Activated T-cell treated with anti-CD3 and anti-CD28 coated beads, Interleukin-2, amount 50 U/mL, for 24 hours (primary cell): ENCODE results near the gene PRR33.

Source experiments
- DNase-seq: peaks from one replicate; pipeline ENCODE4 v3.0.0-alpha.2; 2020
- H3K27ac Mint-ChIP-seq: 2 replicates; pipeline ENCODE4 v1.8.0; 2020; ENCODE audit warnings: mild to moderate bottlenecking, mixed read lengths
- H3K27me3 Mint-ChIP-seq: 2 replicates; pipeline ENCODE4 v1.8.0; 2020; ENCODE audit warnings: mixed read lengths
- H3K36me3 Mint-ChIP-seq: 2 replicates; pipeline ENCODE4 v1.8.0; 2020; ENCODE audit warnings: low read depth, mixed read lengths
- H3K4me1 Mint-ChIP-seq: 2 replicates; pipeline ENCODE4 v1.8.0; 2020; ENCODE audit warnings: low read depth, mixed read lengths
- H3K4me3 Mint-ChIP-seq: 2 replicates; pipeline ENCODE4 v1.8.0; 2020; ENCODE audit warnings: mild to moderate bottlenecking, moderate library complexity, mixed read lengths
- H3K9me3 Mint-ChIP-seq: 2 replicates; pipeline ENCODE4 v1.8.0; 2020; ENCODE audit warnings: mixed read lengths

The PRR33 gene

DNA sequence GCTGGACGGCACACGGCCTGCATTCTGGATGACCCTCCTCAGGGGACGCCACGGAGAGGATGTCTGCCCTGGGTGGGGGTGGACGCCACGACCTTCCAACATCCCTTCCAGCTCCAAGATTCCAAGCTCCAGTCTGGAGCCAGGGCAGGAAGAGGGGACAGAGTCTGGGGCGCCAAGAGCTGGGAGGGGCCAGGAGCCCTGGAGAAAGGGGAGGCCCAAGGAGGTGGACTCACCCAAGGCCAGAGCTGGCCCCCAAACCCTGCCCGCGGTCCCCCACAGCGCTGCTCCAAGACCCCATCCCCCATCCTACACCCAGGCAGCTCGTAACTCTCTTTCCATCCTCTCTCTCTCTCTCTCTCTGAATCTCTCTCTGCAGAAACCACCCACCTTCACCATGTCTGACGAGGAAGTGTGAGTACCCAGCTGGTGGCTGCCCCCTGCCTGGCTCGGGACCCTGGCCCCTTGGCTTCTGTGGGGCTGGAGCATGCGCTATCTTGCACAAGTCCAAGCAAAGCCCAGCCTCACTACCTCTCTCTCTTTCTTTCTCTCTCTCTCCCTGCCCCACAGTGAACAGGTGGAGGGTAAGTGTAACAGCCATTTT is 30.9 kb upstream of the PRR33 start:
- Mint-ChIP-seq H3K9me3 (no peaks in the 10 kb centered on the region), H3K27me3 (no peaks in the 10 kb centered on the region), H3K4me1 (peaks cover 2% of the 10 kb centered on the region), H3K36me3 (no peaks in the 10 kb centered on the region), H3K4me3 (no peak overlapping the region), H3K27ac (no peak overlapping the region)
- no peak for DNase-seq

DNA sequence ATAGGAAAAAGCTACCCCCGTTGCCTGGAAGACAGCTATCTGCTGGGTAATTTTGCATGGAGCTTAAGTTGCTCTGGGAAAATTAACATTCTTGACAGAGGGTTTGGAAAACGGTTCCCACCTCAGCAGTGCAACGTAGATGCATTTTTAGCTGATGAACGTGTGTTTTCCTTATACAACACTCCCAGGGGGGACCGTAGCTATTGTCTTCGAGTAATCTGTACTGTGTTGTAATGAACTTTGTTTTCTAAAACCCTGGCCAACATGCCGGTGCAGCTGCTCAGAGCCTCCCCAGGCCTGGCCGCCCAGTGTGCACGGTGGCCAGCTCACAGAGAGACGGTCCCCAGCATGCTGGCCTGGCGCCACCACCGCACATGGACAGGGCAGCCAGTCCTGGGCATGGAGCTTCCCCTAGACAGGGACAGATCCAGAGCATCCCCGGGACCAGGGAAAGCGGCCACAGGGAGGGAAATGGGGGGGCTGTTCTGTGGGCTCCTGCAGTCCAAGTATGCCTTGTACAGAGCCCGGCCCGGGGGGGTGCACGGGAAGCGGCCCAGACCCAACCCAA is 30.0 kb upstream of the PRR33 start:
- Mint-ChIP-seq H3K4me3 (no peak overlapping the region), H3K36me3 (no peaks in the 10 kb centered on the region)

DNA sequence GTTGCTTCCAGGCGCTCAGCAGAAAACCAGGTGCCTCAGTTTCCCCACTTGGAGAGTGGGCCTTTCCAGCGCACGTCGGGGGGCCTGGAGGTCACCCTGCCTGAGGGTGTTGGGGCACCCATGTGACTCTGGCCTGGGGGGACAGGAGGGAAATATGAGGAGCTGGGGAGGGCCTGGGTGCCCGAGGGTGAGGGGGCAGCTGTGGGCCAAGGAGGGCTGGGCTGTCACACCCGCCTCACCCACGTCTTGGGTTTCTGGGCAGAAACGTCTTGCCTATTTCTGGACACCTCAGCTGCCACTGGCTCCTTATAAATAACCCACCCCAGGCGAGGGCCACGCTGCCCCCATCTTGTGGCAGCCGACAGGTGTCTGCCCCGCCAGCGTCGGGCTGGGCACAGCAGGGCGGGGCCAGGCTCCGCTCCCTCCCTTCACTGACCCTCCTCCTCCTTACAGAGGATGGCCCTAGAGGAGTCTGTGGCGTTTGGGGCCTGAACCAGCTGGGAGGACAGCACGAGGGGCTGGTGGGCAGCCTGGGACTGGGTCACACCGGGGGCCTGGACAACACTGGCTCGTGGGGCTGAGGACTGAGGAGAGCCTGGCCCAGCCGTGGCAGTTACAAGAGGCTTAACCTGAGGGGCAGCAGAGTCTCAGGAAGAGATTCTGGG is 29.3 kb upstream of the PRR33 start:
- Mint-ChIP-seq H3K27me3 (no peaks in the 10 kb centered on the region), H3K4me1 (peaks cover 5% of the 10 kb centered on the region), H3K4me3 (no peak overlapping the region), H3K9me3 (no peaks in the 10 kb centered on the region), H3K27ac (no peak overlapping the region), H3K36me3 (no peaks in the 10 kb centered on the region)
- DNase-seq: no peak

More for the DNA sequence above, 30.0 kb upstream of the PRR33 start:
- Mint-ChIP-seq H3K27me3 (no peaks in the 10 kb centered on the region), H3K27ac (no peak overlapping the region), H3K4me1 (peaks cover 2% of the 10 kb centered on the region), H3K9me3 (no peaks in the 10 kb centered on the region)
- DNase-seq: no peak

DNA sequence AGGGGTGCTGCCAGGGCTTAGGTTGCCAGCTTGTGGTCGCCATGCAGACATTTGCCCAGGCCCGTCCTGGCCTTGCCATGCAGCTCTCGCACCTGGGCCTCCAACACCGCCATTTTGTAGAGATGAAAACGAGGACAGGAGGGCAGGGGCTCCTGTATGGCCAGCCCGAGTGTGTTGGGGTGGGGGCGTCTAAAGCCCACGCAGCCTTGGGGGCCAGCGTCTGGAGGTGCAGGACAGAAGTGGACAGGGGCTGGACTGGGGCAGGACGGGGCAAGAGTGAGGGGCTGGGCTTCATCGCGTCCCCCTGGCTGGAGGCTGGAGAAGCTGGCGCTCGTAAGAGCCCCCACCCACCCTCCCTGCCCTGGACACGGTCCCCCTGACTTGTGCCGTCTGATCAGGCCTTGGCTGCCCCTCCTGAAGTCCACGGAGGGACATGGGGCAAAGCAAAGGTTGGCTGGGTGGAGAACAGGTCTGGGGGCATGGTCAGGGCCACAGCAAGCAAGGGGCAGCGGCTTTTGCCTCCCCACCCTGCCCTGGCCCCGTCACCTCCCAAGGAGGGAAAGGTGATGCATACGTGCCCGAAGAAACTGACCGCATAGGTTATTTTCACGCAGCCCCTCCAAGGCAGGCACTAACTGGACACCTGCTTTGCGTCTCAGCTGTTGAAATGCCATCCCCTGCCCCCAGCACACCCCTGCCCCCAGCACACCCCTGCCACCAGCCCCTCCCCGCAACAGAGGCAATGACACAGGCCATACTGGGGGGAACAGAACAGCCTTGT is 28.6 kb upstream of the PRR33 start:
- H3K27ac Mint-ChIP-seq: no peak overlapping the region
- no peaks in the 10 kb centered on the region for H3K36me3 Mint-ChIP-seq
- peaks cover 9% of the 10 kb centered on the region for H3K4me1 Mint-ChIP-seq
- no peaks in the 10 kb centered on the region for H3K9me3 Mint-ChIP-seq
- no peak for DNase-seq
- no peaks in the 10 kb centered on the region for H3K27me3 Mint-ChIP-seq
- H3K4me3 Mint-ChIP-seq: no peak overlapping the region

DNA sequence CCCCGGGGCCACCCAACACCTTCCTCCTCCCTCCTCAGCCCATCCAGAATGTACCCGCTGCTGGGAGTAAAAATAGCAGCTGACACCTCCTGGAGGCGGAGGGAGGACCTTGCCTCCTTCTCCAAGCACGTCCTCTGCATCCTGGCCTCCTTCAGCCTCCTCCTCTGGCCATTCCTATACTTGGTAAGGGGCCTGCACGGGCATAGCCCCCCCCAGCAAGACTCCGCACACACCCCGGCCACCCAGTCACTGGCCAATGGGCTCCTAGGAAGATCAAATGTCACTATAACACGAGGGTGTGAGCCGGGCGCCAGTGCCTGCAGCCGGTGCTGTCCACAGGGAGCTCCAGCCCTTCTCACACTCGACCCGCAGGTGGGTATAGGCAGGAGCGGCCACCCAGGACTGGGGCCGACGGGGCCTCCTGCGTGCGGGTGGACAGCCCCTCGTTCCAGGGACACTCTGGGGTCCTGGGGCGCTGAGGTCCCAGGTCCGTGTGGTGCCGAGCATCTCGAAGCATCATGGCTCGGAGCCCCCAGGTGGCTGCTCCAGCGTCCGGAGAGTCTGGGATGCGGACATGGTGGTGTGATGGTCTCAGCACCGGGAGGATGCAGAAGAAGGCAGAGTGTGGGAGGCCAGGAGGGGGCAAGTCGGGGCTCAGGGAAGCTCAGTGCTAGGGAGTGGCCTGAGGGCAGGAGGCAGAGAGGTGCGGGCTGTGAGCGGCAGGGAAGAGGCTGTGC is 27.9 kb upstream of the PRR33 start, which contains the start of gene TNNT3:
TNNT3 (plus strand) TSS at position 313 of the 737 bp plus-strand sequence. CDS start 3,172 bp downstream, outside the sequence.
- H3K27me3 Mint-ChIP-seq: peaks cover 7% of the 10 kb centered on the region
- no peak for DNase-seq
- H3K4me3 Mint-ChIP-seq: no peak within 1 kb of the TSS
- no peak within 1 kb of the TSS for H3K27ac Mint-ChIP-seq
- peaks cover 11% of the 10 kb centered on the region for H3K4me1 Mint-ChIP-seq
- no peaks in the 10 kb centered on the region for H3K36me3 Mint-ChIP-seq
- no peaks in the 10 kb centered on the region for H3K9me3 Mint-ChIP-seq

DNA sequence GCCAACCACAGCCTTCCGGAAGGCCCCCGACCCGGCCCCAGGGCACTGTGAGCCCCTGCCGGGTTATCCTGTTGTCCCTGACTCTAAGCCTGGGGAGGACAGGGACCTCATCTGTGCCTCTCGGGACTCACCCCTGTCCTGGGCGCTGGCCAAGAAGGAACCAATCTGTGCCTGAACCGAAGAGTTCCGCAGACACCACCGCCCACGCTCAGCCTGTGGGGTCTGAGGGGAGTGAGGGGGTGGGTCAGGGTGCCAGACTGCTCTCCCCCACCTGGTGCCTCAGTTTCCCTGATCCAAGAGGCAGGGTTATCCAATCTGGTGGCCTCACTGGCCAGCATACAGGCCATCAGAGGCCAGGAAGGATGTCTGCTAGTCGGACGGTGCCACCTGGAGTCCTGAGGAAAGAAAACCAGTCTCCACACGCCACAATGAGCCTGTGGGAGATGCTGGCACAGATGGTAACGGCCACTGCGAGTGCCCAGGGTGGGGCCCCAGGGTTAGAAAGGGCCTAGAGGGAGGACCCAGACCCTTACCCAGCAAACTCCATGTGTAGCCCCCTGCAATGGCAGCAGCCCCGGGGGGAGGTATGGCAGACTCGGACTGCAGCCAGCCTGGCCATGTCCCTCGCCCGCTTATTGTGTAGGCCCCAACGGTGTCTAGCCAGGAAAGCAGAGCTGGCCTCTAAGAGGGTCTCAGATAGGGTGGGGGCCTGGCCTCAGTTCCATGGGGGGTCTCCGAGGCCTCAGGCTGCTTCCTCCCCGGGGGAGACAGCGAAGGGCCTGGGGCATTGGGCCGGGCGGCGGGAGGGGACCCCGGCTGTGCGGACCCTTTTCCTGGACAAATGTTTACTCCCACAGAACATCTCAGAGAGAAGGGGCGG is 27.0 kb upstream of the PRR33 start:
- Mint-ChIP-seq H3K27me3 (peaks cover 7% of the 10 kb centered on the region), H3K36me3 (no peaks in the 10 kb centered on the region), H3K4me1 (peaks cover 11% of the 10 kb centered on the region), H3K9me3 (no peaks in the 10 kb centered on the region), H3K4me3 (no peak overlapping the region), H3K27ac (no peak overlapping the region)
- DNase-seq: no peak

DNA sequence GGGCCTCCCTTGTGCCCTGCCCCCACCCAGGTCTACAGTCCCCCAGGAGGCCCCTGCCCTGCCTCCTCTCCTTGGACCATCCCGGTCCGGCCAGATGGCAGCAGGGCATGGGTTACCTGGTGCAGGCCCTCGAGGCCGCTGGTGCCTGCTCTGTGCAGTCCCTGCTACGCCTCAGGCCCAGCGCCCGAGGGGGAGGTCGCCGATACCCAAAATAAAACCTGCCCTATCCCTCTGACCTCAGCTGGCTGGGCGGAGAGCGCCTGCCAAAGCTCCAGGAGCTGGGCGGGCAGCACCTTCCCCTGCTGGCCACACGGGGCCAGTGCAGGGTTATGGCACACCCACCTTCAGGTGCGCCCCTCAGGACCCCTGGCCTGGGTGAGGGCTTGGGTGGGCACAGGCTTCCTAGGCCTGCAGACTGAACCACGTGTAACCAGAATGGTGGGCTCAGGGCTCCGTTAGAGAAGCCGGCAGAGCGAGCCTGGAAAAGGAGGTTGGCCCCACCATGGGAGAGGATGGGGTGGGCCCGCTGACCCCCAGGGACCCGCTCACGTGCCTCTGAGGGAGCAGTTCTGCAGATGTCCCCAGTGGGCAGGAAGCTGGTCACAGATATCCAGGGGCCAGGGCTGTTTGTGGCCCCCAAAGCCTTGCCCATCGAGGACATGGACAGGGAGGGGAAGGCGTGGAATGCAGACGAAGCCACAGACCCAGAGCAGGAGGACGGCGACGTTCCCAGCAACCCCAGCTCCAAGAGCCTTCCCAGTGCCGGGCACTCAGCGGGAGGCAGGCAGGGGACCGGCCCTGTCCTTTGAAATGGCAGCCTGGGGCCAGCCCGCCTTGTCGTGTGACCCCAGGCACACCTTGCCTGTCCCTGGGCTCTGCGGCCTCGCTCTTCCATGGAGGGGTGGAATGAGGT is 26.1 kb upstream of the PRR33 start:
- no peaks in the 10 kb centered on the region for H3K9me3 Mint-ChIP-seq
- no peak for DNase-seq

DNA sequence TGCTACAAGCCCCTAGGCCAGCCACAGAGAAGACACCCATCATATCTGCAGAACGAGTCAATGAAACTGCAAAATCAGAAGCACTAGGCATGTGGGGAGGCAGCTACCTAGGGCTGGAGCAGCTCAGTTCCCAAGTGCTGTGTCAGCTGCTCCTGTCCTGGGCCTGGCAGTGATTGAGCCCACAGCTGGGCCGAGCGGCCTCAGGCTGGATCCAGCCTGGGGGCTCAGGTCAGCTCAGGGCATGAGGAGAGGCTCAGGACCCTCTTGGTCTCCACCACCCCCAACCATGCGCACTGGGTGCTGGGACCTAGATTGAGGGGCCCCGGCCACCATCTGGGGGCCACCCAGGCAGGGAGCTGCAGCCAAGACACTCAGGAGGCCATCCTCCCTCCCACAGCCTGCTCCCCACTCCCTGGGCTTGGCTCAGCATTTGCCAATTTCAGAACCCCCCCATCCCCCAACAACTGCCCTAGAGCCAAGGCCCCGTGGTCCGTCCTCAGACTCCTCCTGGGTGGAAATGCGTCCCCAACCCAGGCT is 25.4 kb upstream of the PRR33 start:
- H3K4me1 Mint-ChIP-seq: peaks cover 11% of the 10 kb centered on the region
- no peaks in the 10 kb centered on the region for H3K9me3 Mint-ChIP-seq
- H3K27me3 Mint-ChIP-seq: peaks cover 7% of the 10 kb centered on the region
- no peak overlapping the region for H3K27ac Mint-ChIP-seq
- no peaks in the 10 kb centered on the region for H3K36me3 Mint-ChIP-seq
- DNase-seq: no peak
- H3K4me3 Mint-ChIP-seq: no peak overlapping the region

More for the DNA sequence above, 26.1 kb upstream of the PRR33 start:
- Mint-ChIP-seq H3K4me3 (no peak overlapping the region), H3K27me3 (peaks cover 7% of the 10 kb centered on the region), H3K36me3 (no peaks in the 10 kb centered on the region), H3K27ac (no peak overlapping the region), H3K4me1 (peaks cover 11% of the 10 kb centered on the region)

DNA sequence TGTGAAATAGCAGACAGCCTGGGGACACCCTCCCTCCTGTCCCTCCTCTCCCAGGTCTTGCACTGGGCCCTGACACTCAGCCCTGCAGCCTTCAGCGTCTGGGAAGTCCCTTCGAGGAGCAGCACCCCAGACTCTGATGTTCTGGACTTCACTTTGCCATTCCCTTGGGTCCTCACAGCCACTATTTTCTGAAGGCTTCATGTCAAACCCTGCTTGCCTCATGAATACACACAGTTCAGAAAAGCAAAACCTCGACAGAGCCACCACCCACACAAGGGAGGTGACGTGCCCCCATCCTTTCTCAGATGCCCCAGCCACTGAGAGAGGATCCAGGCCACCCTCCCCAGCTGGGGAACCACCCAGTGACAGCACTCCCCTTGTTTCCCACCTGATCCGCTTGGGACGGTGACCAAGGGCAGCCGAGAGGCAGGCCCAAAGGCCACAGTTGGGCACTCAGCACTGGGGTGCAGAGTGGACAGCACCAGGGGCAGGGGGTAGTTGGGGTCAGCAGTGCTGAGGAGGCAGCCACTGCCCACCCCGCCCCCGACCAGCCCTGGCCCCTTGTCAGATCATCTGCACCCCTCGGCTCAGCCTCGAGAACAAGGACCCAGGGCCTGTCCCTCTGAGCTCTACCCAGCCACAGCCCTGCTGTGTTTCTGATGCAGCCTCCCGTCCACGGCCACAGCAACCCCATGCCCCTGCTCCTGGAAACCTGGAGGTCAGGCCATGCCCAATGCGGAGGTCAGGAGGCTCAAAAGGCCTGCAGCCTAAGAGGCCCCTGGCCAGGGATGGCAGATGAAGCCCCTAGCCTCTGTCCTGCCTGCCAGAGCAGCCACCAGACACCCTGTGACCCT is 24.7 kb upstream of the PRR33 start:
- Mint-ChIP-seq H3K27me3 (peaks cover 7% of the 10 kb centered on the region), H3K9me3 (no peaks in the 10 kb centered on the region), H3K27ac (no peak overlapping the region), H3K4me3 (no peak overlapping the region), H3K4me1 (peaks cover 11% of the 10 kb centered on the region), H3K36me3 (no peaks in the 10 kb centered on the region)
- no peak for DNase-seq

DNA sequence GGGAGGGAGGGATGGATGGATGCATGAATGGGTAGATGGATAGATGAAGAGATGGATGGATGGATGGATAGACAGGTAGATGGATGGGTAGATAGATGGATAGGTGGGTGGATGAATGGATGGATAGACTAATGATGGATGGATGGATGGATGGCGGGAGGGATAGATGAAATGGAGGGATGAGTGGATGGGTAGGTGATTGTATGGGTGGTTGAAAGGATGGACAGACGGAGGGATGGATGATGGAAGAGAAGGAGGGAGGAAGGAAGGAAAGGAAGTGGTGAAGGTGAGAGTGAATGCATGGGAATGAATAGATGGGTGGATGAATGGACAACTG is 24.1 kb upstream of the PRR33 start:
- no peak for DNase-seq
- H3K36me3 Mint-ChIP-seq: no peaks in the 10 kb centered on the region
- peaks cover 11% of the 10 kb centered on the region for H3K4me1 Mint-ChIP-seq
- H3K4me3 Mint-ChIP-seq: no peak overlapping the region
- H3K27ac Mint-ChIP-seq: no peak overlapping the region
- no peaks in the 10 kb centered on the region for H3K9me3 Mint-ChIP-seq
- H3K27me3 Mint-ChIP-seq: peaks cover 7% of the 10 kb centered on the region

DNA sequence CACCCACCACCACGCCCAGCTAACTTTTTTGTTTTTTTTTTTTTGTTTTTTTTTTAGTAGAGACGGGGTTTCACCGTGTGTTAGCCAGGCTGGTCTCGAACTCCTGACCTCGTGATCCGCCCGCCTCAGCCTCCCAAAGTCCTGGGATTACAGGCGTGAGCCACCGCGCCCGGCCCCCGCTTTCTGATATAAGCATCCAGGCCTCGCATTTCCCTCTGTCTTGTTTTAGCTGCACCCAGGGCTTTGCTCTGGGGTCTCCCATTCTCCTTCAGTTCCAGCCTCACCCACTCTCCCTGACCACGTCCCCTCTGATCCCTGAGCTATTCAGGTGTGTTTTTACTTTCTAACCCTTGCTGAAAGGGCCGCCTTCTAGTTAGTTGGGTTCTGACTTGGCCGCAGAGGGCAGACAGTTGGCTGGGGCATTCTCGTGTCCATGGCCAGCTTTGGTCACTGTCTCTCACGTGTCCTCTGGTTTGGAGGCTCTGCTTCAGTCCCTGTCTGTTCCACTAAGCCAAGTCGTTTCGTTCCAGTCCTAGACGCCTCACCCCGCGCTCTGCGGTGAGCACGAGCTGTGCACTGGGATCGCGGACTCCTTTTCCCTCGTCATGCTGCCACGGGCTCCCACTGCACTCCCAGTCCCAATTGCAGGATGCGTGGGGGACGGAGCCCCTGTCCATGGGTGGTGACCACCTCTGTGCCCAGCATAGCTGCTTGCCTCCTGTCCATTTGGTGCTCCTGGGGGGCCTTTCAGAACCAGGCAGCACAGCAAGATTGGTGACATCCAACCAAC is 21.8 kb upstream of the PRR33 start:
- Mint-ChIP-seq H3K4me3 (no peak overlapping the region), H3K9me3 (no peaks in the 10 kb centered on the region), H3K36me3 (no peaks in the 10 kb centered on the region), H3K27me3 (peaks cover 7% of the 10 kb centered on the region), H3K4me1 (peaks cover 10% of the 10 kb centered on the region), H3K27ac (no peak overlapping the region)
- DNase-seq: no peak
